HG03432 (cell line): ENCODE results near the gene NANOS3.

Experiments used
- ATAC-seq: cut with Tn5 transposase; IDR thresholded peaks from one replicate; pipeline ENCODE4 v1.9.1; 2021; ENCODE audit warnings: mild to moderate bottlenecking, moderate library complexity; ENCODE audit not compliant: unreplicated experiment

Gene NANOS3

DNA sequence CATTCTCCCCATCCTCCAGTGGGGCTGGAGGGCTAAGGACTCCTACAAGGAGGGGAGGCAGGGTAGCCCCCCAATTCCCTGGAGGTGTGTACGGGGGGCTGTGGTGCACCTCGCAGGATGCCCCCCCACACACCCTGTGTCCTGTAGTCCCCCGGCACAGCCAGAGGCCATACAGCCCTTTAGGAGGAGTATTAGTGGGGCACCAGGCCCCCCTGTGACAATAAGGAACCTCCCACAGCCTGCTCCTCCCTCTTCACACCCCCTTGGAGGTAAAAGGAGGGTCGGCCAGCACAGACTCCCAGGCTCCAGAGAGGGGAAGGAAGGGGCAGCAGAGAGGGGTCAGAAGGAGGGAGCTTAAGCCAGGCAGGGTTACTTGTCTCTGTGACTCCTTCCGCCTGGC, at the start of gene NANOS3:
NANOS3 (plus strand) TSS at position 301 of the 400 bp plus-strand sequence. CDS start 115 bp downstream, outside the sequence.
- ATAC-seq, result no peak

DNA sequence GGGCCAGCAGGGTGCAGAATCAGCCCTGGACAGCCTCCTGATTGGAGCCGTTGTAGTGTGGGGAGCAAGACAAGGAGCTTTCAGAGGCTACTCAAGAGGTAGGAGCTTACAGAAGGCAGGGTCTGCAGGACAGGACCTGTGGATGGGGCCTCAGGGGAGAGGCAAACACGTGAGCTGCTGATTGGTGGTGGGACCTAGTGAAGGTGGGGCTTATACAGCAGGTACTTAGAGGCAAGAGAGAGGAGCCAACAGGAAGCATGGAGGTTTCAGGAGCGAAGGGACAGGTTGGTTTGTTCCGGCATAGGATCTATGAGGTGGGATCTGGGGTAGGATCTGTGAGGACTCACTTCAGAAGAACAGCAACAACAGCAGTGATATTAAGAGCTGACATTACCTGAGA, 49.3 kb upstream of the NANOS3 start:
- ATAC-seq, result no peak

DNA sequence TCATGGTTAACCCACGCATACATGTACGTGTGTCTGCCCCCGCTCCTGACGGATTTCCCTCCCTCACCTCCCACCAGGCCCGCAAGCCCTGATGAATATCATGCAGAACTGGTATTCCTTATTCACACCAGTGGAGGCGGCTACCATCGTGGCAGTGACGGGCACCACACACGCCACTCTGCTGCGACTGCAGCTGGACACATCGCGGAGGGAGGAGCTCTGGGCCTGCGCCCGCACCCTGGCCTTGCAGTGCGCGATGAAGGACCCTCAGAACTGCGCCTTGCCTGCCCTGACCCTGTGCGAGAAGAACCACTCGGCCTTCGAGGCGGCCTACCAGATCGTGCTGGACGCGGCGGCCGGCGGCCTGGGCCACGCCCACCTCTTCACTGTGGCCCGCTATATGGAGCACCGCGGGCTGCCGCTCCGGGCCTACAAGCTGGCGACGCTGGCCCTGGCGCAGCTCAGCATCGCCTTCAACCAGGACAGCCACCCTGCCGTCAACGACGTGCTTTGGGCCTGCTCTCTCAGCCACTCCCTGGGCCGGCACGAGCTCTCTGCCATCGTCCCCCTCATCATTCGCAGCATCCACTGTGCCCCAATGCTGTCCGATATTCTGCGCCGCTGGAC, 46.7 kb upstream of the NANOS3 start:
- ATAC-seq, result no peak

DNA sequence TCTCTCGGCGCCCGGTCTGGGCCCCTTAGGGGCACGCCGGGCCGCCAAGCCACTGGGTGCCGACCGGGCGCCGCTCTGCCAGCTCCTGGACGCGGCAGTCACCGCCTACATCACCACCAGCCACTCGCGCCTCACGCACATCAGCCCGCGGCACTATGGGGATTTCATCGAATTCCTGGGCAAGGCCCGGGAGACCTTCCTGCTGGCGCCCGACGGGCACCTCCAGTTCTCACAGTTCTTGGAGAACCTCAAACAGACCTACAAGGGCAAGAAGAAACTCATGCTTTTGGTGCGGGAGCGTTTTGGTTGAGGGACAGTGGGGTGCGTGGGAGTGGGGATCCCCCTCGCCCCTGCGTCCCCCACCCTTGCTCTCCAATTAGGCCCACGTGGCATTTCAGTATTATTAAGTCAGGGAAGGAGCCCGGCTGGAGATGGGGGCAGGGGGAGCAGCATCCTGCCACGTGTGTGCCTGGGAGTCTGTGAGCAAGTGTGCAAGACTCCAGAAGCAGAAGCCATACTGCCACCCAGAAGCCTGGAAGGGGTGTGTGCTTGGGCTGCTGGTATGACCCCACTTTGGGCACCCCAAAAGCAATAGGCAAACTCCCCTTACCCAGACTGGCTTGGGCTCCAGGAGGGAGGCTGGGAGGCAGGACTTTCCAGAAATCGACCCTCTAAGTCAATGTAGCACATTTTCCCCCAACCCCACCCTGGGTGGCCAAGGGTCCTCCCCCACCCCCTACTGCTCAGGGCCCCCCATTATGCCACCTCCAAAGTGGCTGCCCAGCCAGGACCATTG, 46.0 kb upstream of the NANOS3 start:
- ATAC-seq, result no peak

DNA sequence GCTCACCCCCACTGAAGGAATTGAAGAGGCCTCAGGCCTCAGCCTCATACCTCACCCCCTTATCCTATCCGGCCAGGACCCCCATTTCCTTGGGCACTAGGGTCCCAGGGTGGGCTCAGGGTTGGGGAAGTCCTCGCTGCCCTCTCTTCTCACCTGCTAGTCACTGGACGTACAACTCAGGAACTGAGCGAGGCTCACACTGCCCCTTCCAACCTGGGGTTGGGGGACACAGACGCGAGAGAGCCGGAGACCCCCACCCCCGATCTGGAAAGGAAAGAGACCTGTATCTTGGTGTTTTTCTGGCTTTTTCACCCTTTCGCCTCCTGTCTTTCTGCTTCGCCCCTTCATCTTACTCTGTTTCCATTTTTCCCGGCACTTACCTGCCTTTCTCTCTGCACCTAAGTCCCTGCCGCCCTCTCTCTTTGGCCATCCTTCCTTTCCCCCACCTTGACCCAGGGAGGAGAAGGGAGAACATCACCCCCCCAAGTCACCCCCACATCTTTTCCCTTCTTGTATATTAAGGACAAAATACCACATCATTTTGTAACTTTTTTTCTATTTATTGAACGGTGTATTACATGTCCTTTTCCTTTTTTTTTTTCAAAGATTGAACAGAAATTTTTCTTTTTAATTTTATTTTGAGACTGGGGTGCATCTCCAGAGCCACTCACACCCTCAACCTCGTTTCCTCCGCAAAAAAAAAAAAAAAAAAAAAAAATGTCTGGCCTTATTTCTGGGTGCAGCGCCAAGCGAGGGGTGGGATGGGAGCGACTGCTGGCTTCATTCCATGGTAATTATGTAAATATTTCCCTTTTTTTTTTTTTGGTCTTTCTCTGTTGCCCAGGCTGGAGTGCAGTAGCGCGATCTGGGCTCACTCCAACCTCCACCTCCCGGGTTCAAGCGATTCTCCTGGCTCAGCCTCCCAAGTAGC, 45.1 kb upstream of the NANOS3 start:
- ATAC-seq, result no peak

DNA sequence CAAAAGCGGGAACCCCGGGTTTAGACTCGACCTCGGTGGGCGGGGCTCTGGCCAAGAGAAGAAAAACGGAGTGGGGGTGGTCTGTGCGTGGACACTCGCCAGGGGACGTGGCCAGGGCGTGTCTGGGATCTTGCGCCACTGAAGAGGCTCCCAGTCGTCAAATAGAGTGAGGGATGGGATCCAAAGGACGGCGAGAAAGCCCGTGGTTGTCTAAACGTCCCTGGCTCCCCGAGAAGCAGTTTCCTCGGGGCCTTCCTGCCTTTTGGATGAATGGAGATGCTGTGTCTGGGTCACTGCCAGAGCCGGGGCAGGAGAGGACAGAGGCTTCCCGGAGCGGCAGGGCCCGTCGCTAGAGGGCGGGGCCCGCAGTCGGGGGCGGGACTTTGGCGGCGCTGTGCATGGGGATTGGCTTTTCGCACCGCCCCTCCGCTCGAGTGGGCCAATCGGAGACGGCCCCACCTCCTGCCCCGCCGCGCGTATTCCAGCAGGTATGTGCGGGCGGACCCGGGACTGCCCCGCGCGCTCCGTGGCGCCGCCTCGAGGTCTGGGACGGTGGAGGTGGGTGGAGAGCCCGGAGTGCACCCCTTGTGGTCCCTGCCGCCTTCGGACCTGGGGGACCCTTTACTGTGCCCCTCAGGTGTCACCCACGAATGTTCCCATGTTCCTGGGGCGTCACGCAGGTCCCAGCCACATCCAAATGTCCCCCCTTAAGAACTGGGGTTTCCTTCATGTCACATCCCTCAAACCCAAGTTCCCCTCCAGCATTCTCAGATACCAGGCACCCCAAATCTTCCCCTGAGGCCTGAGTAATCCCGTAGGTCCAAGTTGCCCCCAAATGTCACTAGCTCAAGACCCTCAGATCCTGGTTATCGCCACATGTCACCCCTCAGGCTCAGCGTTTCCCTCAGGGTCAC, 43.3 kb upstream of the NANOS3 start:
- ATAC-seq, result peak; percentile 76

DNA sequence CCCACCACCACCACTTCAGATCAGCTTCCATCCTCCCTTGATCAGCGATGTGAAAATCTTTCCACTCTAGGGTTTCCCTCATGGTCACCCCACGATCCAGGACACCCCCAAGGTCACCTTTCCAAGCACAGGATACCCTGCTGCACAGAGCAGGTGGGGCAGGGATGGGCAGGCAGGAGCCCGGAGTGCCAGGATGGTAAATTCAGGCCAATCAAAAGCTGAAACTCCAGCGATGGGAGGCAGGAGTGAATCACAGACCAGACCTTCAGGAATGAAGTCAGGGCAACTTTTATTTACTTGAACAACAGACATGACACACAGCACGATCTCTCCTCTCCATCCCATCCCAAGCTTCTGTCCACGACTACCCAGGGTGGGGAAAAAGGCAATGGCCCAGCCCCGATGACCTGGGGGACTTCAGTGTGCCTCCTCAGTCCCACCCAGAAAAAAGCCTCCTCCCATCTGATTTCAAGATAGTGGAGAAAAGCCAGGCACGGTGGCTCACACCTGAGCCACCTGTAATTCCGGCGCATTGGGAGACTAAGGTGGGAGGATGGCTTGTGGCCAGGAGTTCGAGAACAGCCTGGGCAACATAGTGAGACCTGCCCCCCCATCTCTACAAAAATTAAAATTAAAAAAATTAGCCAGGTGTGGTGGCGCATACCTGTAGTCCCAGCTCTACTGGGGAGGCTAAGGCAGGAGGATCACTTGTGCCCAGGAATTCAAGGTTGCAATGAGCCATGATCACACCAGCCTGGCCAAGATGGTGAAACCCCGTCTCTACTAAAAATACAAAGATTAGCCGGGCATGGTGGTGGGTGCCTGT, 42.5 kb upstream of the NANOS3 start:
- no peak for ATAC-seq

DNA sequence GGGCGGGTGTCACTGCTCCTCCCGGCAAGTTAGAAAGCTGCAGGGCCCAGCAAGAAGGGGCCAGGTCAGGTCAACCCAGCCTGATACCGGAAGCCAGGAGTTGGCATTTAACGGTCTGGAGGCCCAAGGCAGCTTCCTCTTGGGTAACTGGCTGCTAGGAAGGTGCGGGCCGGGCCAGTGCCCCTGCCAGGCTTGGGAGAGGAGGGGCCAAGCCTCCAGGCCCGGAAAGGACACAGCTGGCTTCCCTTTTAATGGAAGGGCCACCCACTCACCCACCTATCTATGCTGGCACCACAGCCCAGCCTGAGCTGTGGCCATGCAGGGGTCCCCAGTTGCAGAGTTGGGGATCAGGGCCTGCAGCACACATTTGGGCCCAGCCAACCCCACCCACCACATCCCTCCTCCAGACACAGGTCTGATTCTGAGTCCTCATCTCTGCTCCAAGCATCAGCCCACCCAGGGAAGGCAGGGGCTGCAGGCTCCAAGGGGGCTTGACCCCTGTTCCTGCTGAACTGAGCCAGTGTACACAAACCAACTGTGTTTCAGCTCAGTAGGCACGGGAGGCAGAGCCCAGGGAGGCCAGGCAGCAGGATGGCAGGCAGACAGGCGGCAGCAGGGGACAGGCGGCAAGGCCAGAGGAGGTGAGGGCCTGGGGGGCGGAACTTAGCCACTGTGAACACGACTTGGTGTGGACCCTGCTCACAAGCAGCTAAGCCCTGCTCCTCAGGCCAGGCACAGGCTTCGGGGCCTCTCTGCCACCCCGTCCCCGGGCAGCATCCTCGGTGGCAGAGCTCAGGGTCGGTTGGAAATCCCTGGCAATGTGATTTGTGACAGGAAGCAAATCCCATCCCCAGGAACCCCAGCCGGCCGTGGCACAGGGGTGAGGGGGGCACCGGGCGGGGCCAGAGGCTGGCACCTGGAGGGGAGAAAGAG, 40.9 kb upstream of the NANOS3 start:
- ATAC-seq, result no peak

DNA sequence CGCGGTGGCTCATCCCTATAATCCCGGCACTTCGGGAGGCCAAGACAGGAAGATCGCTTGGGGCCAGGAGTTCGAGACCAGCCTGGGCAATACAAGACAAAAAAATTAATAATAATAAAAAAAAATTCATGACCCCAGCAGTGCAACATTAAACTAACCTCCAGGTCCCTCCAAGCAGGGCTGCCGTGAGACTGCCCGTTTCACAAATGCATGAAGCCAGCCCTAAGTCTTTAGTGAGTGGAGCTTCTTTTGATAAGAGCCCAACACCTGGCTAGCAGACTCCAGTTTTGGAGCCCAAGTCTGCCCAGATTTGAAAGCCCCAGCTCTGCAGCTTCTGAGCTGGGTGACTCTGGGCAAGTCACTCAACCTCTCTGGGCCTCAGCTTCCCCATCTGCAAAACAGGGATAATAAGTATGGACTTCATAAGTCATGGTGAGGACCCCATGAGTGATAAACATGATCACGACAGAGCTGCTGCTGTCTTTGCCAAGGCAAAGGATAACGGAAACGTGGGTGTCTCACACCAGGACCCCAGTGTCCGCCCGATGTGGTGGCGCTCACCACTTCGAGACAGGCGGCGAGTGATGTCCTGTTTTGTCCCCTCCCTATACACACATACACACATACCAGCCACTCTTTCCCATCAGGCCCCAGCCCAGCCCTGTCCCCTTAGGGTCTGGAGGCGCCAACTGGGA, 38.4 kb upstream of the NANOS3 start:
- no peak for ATAC-seq

DNA sequence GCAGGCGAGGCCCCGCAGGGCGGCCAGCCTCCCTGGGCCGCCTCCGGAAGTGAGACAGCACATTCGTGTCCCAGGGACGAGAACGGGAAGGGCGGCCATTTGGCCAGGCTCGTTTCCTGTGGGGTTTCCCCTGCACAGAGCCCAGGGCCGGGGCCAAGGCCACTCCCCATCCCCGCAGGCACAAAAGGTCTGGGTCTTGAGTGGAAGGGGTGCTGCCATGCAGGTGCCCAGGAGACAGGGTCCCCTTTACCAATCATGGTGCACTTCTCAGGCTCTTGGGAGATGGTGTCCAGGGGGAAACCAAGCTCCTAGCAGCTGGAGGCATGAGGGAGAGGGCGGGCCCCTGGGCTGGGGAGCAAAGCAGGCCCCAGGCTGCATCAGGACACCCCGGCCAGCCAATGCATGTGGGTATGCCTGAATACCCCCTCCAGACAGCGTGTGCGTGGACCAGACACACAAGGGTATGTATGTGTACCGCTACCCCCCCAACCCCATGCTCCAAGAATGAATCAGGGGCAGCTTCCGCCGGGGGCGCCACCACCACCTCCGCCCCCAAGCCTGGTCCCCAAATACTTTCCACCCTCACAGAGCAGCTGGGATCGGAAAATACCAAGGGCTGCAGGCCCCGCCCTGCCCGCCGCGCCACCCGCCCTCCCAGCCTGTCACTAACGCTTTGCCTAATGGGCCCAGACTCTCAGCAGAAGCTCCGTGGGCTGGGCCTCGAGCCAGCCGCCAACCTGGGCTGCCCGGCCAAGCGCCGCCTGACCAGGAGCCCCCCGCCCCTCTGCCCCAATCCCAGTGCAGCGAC, 37.6 kb upstream of the NANOS3 start:
- ATAC-seq, result peak; percentile 40

DNA sequence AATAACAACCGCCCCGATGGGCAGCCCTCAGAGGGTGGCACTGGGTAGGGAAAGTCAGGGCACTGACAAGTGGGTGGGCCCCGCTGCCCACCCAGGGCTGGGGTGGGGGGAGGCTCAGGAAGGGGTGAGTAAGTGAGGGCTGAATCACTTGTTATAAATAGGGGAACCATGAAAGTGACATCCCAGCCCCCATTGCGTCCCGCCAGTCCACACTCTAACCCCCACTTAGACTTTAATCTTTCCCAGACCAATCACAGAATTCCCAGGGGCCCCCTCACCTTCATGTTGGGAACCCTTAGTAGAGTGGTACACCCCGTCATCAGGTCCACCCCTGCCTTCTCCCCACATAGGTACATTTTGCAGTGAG, 37.0 kb upstream of the NANOS3 start:
- no peak for ATAC-seq

DNA sequence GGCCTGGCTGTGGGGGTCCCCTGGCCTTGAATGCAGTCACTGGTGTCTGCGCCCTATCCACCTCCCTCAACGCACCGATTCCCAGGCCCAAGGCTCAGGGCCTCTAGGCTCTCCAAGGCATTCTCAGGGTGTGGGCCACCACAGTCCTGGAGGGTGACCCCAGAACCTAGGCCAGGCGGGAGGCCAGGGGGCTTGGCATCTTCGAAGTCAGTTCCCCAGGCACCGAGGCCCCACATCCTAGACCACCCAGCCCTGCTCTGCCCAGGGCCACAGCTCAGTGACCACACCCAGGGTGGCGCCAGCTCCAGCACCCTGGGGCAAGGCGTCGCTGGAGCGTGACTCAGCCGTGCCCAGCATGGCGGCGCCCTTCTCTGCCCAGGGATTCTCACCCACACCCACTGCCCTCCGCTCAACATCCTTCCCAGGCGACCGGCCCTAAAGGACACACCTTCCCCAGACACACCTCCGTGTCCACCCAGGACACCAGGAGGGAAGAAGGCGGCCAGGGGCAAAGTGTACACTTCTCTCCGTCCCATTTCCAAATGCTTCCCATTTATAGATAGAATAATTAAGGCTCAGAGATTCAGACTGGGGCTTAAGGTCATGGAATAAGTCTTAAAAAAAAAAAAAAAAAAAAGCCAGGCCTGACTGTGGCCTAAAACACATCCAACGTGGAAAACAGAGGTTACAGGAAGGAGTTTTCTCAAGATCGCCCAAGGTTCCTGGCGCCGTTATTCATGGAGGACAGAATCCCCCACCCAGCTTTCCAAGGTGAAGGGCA, 36.4 kb upstream of the NANOS3 start:
- ATAC-seq, result no peak

DNA sequence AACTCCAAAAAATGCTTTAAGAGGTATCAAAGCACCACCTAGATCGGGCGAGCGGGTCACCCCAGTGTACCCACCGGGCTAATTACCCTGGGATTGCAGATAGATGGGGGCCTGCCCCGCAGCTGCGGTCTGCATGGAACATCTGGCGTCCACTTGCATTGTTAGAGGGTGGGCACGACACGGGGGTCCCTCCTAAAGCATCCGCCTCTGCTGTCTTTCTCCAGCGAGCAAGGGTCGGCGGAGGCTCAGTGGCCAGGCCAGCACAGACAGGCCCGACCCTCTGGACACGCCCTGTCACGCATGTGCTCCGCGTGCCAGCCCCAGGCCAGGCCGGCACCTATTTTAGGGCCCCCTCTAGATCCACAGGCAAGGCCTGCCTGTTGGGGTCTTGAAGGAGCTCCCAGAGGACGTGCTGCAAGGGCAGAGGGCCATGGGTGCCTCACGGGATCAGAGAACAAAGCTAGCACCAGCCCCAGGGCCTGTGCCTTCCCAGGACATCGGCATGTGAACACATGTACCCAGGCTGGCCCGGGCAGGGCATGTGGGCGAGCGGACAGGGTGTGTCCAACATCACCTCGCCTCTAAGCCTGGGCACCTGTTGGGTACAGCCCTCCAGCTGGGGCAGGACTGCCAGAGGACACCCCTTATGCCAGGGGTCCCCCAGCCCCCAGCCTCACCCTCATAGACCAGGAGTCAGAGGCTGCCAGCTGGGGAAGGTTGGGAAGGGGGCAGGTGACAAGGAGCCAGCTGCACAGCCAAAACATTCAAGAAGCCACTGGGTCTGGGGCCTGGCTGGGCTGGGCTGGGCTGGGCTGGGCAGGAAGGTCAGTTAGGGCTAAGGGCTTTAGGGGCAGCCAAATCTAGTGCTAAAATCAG, 35.6 kb upstream of the NANOS3 start:
- ATAC-seq, result no peak

DNA sequence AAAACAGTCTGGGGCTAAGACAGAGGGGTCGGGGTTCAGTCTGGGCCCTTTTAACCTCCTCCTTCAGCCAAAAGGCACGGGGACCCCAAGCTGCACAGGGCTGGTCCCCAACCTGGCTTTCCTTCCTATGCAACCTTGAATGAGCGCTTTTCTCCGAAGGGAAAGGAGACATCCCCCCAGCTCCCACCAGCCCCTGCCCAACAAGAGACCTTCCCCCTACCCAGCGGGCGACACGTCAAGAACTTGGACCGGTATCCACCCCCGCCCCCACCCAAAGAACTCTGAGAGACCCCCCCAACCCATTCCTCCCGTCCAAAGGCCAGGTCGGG, 35.0 kb upstream of the NANOS3 start:
- no peak for ATAC-seq

DNA sequence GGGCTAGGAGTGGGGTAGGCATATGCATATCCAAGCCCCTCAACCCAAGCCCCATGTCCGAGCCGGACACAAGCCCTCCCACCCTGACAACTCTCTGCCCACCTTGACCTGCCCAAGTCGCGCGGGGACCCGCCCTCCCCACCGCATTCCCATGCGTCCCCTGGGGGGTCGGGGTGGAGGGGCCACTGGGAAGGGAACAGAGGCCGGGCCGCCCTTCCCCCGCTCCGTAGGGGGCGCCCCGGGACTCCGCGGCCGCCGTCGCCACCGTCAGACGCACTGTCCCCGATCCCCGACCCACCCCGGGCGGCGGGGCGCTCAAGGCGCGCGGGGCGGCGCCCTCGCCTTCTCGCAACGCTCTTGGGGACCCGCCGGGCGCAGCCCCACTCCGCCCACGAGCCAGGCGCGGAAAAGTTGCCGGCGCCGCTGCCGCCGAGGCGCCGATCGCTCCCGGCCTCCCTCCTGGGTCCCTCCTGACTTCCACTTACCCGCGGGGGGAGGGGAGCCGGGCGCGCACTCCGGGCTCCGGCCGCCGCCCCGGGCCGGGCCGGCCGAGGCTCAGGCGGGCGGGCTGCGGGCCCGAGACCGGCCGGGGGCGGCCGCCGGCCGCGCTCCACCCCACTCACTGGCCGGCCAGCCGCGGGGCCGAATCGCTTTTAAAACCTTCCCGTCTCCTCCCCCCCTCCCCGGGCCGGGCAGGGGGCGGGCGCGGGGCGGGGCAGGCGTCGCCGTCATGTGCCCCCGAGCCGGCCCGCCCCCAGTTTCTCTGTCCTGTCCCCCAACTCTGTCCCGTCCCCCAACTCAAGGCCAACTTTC, 34.4 kb upstream of the NANOS3 start:
- ATAC-seq, result no peak
